Measurements from ENCODE around the gene INTS12. TPM values are rescaled to one million over a fixed set of nuclear protein-coding genes. Genes with fewer than 3 reads are reported as not detected.

INTS12 gene
- total RNA-seq, 3 donors from 2014 or later (not counting 1 experiment from before 2014, with no cell fraction given), result 19.4 to 22.8 (median 19.9) TPM

DNA sequence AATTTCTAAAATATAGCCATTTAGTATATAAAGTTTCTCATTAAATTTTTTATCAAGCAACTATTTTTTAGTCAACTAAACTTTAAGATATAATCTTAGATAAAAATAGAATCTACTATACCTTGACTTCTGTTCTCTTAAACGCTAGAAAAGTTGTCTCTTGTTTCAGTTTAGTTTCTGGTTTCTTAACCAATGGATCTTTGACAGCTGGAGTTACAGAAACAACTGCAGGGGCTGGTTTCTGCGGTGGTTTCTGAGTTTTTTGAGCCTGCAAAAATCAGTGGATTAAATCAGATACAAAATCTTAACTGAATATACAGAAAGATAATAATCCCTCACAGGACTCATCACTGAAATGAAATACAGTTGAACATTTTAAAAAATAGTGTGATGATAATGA, 21.9 kb downstream of the INTS12 start:
- H3K4me3 Mint-ChIP-seq, result no peak overlapping the region
- no peaks in the 10 kb centered on the region for H3K9me3 ChIP-seq (ENCODE audit: control insufficient read depth, insufficient read depth, low read length)
- ATAC-seq, result no peak
- no peak overlapping the region for H3K4me3 ChIP-seq (ENCODE audit: low read length)
- H3K4me1 Mint-ChIP-seq, result no peaks in the 10 kb centered on the region
- H3K9me3 Mint-ChIP-seq, result no peaks in the 10 kb centered on the region
- DNase-seq, result no peak
- H3K36me3 ChIP-seq (ENCODE audit: control insufficient read depth, insufficient read depth, low read length), result peaks cover 63% of the 10 kb centered on the region
- no peak overlapping the region for H3K27ac ChIP-seq (ENCODE audit: low read length)
- TF ChIP-seq, protein P1, sequence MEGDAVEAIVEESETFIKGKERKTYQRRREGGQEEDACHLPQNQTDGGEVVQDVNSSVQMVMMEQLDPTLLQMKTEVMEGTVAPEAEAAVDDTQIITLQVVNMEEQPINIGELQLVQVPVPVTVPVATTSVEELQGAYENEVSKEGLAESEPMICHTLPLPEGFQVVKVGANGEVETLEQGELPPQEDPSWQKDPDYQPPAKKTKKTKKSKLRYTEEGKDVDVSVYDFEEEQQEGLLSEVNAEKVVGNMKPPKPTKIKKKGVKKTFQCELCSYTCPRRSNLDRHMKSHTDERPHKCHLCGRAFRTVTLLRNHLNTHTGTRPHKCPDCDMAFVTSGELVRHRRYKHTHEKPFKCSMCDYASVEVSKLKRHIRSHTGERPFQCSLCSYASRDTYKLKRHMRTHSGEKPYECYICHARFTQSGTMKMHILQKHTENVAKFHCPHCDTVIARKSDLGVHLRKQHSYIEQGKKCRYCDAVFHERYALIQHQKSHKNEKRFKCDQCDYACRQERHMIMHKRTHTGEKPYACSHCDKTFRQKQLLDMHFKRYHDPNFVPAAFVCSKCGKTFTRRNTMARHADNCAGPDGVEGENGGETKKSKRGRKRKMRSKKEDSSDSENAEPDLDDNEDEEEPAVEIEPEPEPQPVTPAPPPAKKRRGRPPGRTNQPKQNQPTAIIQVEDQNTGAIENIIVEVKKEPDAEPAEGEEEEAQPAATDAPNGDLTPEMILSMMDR (IDR thresholded peaks at IDR 0.05), result no peak
- WGBS (ENCODE audit: insufficient coverage), result 95% methylated on average over 2 of the region's 2 CpGs
- no peaks in the 10 kb centered on the region for H3K27me3 ChIP-seq (ENCODE audit: control insufficient read depth, insufficient read depth, low read length)
- no peaks in the 10 kb centered on the region for H3K4me1 ChIP-seq (ENCODE audit: control insufficient read depth, insufficient read depth, low read length)
- intact Hi-C loops (cut with micrococcal nuclease), result no loop called here
- no peak overlapping the region for H3K27ac Mint-ChIP-seq
- peaks cover 6% of the 10 kb centered on the region for H3K36me3 Mint-ChIP-seq
- H3K27me3 Mint-ChIP-seq (ENCODE audit: low read depth in 2 of 2), result no peaks in the 10 kb centered on the region

DNA sequence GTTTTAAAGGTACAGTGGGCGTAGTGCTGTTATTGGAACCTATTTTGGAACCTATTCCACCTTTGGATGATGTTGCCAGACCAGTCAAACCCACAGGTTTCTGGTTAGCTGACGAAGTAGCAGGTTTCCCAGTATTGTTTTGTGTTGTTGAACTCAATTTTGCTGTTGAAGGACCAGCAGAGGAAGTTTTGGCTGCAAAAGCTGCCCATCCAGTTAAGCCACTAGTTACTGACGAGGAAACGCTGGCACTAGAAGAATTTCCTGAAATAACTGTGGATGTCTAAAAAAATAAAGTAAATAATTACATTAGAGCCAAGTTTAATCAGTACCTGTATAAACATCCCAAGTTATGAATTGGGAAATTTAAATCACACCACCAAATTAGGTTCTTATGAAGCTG, 25.5 kb downstream of the INTS12 start:
- no peak for ATAC-seq
- H3K9me3 Mint-ChIP-seq, result no peaks in the 10 kb centered on the region
- 93% methylated on average over 4 of the region's 4 CpGs for WGBS (ENCODE audit: insufficient coverage)

DNA sequence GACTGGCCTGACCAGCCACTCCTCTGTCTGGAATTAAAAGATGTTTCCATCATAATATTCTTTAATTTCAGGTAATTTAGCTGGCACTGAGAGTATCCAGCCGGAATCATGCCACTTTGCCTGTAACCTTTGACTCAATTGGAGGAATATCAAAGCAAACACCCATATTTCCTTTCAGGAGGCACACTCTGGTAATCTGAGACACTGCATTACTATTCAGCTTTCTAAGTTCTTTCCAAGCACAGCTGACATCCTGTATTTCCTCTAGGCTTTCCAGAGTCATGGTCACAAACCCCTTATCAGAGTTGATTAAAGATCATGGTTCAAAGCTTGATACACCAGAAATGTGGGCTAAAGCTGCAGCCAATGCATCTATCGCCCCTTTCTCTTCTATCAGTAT, 29.3 kb downstream of the INTS12 start:
- intact Hi-C loops (cut with micrococcal nuclease), result no loop called here
- peaks cover 15% of the 10 kb centered on the region for H3K36me3 ChIP-seq (ENCODE audit: control insufficient read depth, insufficient read depth, low read length)
- DNase-seq, result no peak
- ATAC-seq, result no peak
- no peaks in the 10 kb centered on the region for H3K27me3 ChIP-seq (ENCODE audit: control insufficient read depth, insufficient read depth, low read length)
- H3K9me3 Mint-ChIP-seq, result no peaks in the 10 kb centered on the region
- H3K27ac ChIP-seq (ENCODE audit: low read length), result no peak overlapping the region
- H3K36me3 Mint-ChIP-seq, result peaks cover 8% of the 10 kb centered on the region
- 96% methylated on average over 2 of the region's 2 CpGs for whole genome bisulfite sequencing (ENCODE audit: insufficient coverage)
- no peaks in the 10 kb centered on the region for H3K4me1 Mint-ChIP-seq
- H3K27ac Mint-ChIP-seq, result no peak overlapping the region
- no peaks in the 10 kb centered on the region for H3K4me1 ChIP-seq (ENCODE audit: control insufficient read depth, insufficient read depth, low read length)
- TF ChIP-seq, protein P1 (IDR thresholded peaks at IDR 0.05), result no peak
- no peak overlapping the region for H3K4me3 ChIP-seq (ENCODE audit: low read length)
- peaks cover under 1 to 8% of the 10 kb centered on the region in 2 donors for H3K27me3 Mint-ChIP-seq (ENCODE audit: low read depth in 2 of 2)
- no peak overlapping the region for H3K4me3 Mint-ChIP-seq
- H3K9me3 ChIP-seq (ENCODE audit: control insufficient read depth, insufficient read depth, low read length), result no peaks in the 10 kb centered on the region

More for the DNA sequence above, 25.5 kb downstream of the INTS12 start:
- H3K27ac Mint-ChIP-seq, result no peak overlapping the region
- no peak for DNase-seq
- H3K36me3 Mint-ChIP-seq, result peaks cover 8% of the 10 kb centered on the region
- no peaks in the 10 kb centered on the region for H3K4me1 ChIP-seq (ENCODE audit: control insufficient read depth, insufficient read depth, low read length)
- H3K36me3 ChIP-seq (ENCODE audit: control insufficient read depth, insufficient read depth, low read length), result peaks cover 34% of the 10 kb centered on the region
- no peak overlapping the region for H3K4me3 ChIP-seq (ENCODE audit: low read length)
- H3K9me3 ChIP-seq (ENCODE audit: control insufficient read depth, insufficient read depth, low read length), result no peaks in the 10 kb centered on the region
- intact Hi-C loops (cut with micrococcal nuclease), result no loop called here
- no peaks in the 10 kb centered on the region for H3K27me3 Mint-ChIP-seq (ENCODE audit: low read depth in 2 of 2)
- H3K27ac ChIP-seq (ENCODE audit: low read length), result no peak overlapping the region
- no peaks in the 10 kb centered on the region for H3K4me1 Mint-ChIP-seq
- TF ChIP-seq, protein P1 (IDR thresholded peaks at IDR 0.05), result no peak
- H3K4me3 Mint-ChIP-seq, result no peak overlapping the region
- no peaks in the 10 kb centered on the region for H3K27me3 ChIP-seq (ENCODE audit: control insufficient read depth, insufficient read depth, low read length)

DNA sequence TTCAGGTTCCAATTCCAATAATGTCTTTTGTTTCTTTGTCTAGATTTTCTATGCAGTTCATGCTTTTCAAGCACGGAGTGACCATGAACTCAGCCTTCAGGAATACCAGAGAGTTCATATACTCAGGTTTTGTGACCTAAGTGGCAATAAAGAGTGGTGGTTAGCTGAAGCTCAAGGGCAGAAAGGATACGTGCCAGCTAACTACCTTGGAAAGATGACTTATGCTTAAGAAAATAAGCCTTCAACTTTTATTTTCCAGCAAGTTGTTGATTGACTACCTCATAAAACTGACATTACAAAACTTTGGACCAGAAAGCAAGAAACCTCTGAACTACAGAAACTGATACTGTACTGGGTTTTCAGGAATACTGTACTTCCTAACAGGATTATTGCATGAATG, 30.8 kb downstream of the INTS12 start:
- H3K27ac Mint-ChIP-seq, result no peak overlapping the region
- TF ChIP-seq, protein P1 (IDR thresholded peaks at IDR 0.05), result no peak
- intact Hi-C loops (cut with micrococcal nuclease), result no loop called here
- H3K9me3 ChIP-seq (ENCODE audit: control insufficient read depth, insufficient read depth, low read length), result no peaks in the 10 kb centered on the region
- DNase-seq (no peak), ATAC-seq (no peak)
- H3K4me3 ChIP-seq (ENCODE audit: low read length), result no peak overlapping the region
- no peaks in the 10 kb centered on the region for H3K4me1 Mint-ChIP-seq
- peaks cover 8% of the 10 kb centered on the region for H3K36me3 ChIP-seq (ENCODE audit: control insufficient read depth, insufficient read depth, low read length)
- H3K4me1 ChIP-seq (ENCODE audit: control insufficient read depth, insufficient read depth, low read length), result no peaks in the 10 kb centered on the region
- H3K9me3 Mint-ChIP-seq, result no peaks in the 10 kb centered on the region
- peaks cover 4 to 22% of the 10 kb centered on the region in 2 donors for H3K27me3 Mint-ChIP-seq (ENCODE audit: low read depth in 2 of 2)
- H3K36me3 Mint-ChIP-seq, result peaks cover 8% of the 10 kb centered on the region
- H3K4me3 Mint-ChIP-seq, result no peak overlapping the region
- H3K27ac ChIP-seq (ENCODE audit: low read length), result no peak overlapping the region
- H3K27me3 ChIP-seq (ENCODE audit: control insufficient read depth, insufficient read depth, low read length), result no peaks in the 10 kb centered on the region
- 97% methylated on average over 2 of the region's 2 CpGs for WGBS (ENCODE audit: insufficient coverage)
